ENCODE data around the gene C17orf107.

C17orf107 gene

GRCh38 chr17:4938688-4939545 is 39.6 kb downstream of the C17orf107 start:
- DNase-seq = no peak

- DNase-seq = no peak
Observed at GRCh38 chr17:4939546-4939795, 40.1 kb downstream of the C17orf107 start.

- DNase-seq = peak; percentile 96
Observed at GRCh38 chr17:4939796-4940554, 40.6 kb downstream of the C17orf107 start, which contains the start of the genes RNF167 and SLC25A11. Gene RNF167 (plus strand): TSS chr17:4940268. CDS start chr17:4940910, 642 bp downstream. Gene SLC25A11 (minus strand): TSS chr17:4940046. CDS start chr17:4939910, 136 bp downstream.

- DNase-seq = peak; percentile 49
Observed at GRCh38 chr17:4940555-4941318, 41.4 kb downstream of the C17orf107 start.

- no peak for DNase-seq
Observed at GRCh38 chr17:4941319-4941610, 41.9 kb downstream of the C17orf107 start.

- DNase-seq = no peak
Observed at GRCh38 chr17:4942760-4943508, 43.6 kb downstream of the C17orf107 start.

- DNase-seq = peak; percentile 53
Observed at GRCh38 chr17:4944163-4944553, 44.8 kb downstream of the C17orf107 start.

- no peak for DNase-seq
Observed at GRCh38 chr17:4944554-4945175, 45.3 kb downstream of the C17orf107 start.

GRCh38 chr17:4945176-4945943 is 46.0 kb downstream of the C17orf107 start:
- peak; percentile 92 for DNase-seq

- no peak for DNase-seq
Observed at GRCh38 chr17:4945944-4946280, 46.6 kb downstream of the C17orf107 start.

GRCh38 chr17:4946312-4946976 is 47.1 kb downstream of the C17orf107 start:
- DNase-seq = no peak

GRCh38 chr17:4947010-4947410 is 47.7 kb downstream of the C17orf107 start:
- no peak for DNase-seq

GRCh38 chr17:4947411-4948165 is 48.3 kb downstream of the C17orf107 start:
- peak; percentile 67 for DNase-seq

- DNase-seq = peak; percentile 91
Observed at GRCh38 chr17:4948166-4948930, 49.0 kb downstream of the C17orf107 start, which contains the start of gene PFN1. Gene PFN1 (minus strand): TSS chr17:4948530. CDS start chr17:4948394, 136 bp downstream.

- peak; percentile 77 for DNase-seq
Observed at GRCh38 chr17:4948931-4949320, 49.6 kb downstream of the C17orf107 start.

GRCh38 chr17:4949321-4950074 is 50.2 kb downstream of the C17orf107 start:
- peak; percentile 81 for DNase-seq

- peak; percentile 46 for DNase-seq
Observed at GRCh38 chr17:4950075-4950745, 50.9 kb downstream of the C17orf107 start.

- no peak for DNase-seq
Observed at GRCh38 chr17:4950746-4951204, 51.4 kb downstream of the C17orf107 start, which contains the start of gene ENO3. Gene ENO3 (plus strand): TSS chr17:4951119. CDS start chr17:4951830, 711 bp downstream.
